Neural cell (in vitro differentiated cells): ENCODE results near the gene PXK. TPM values are rescaled to one million over a fixed set of nuclear protein-coding genes. Genes with fewer than 3 reads are reported as not detected.

ENCODE experiments used
- H2AFZ ChIP-seq: fragments of 200-600, 300-800 bp; sonication (generic), shearing (Covaris generic); 2 replicates; pipeline ENCODE4 v1.6.0; 2014; ENCODE audit warnings: low read depth, mild to moderate bottlenecking, antibody characterized with exemption, low read length, moderate library complexity
- H3F3A ChIP-seq: fragments of 200-600 bp; shearing (Covaris generic); 2 replicates; pipeline ENCODE4 v1.6.1; 2016; ENCODE audit warnings: mild to moderate bottlenecking, moderate library complexity, mixed read lengths, antibody characterized with exemption, low read length; ENCODE audit not compliant: insufficient read depth, poor library complexity, severe bottlenecking
- H3K27ac ChIP-seq: fragments of 200-600, 300-800 bp; sonication (generic), shearing (Covaris generic); 2 replicates; pipeline ENCODE4 v1.5.1; 2014; ENCODE audit warnings: mild to moderate bottlenecking, low read length, moderate library complexity
- H3K27me3 ChIP-seq: fragments of 300-800, 200-600 bp; sonication (generic), shearing (Covaris generic); 2 replicates; pipeline ENCODE4 v1.6.0; 2014; ENCODE audit warnings: mild to moderate bottlenecking, low read depth, low read length, moderate library complexity; ENCODE audit not compliant: insufficient read depth
- H3K36me3 ChIP-seq: fragments of 300-800, 200-600 bp; sonication (generic), shearing (Covaris generic); 2 replicates; pipeline ENCODE4 v1.5.1; 2014; ENCODE audit warnings: mild to moderate bottlenecking, antibody characterized with exemption, low read length, moderate library complexity; ENCODE audit not compliant: insufficient read depth
- H3K4me2 ChIP-seq: fragments of 300-800, 200-600 bp; sonication (generic), shearing (Covaris generic); 2 replicates; pipeline ENCODE4 v1.6.0; 2014; ENCODE audit warnings: mild to moderate bottlenecking, low read length
- H3K4me3 ChIP-seq: fragments of 300-800, 200-600 bp; sonication (generic), shearing (Covaris generic); 2 replicates; pipeline ENCODE4 v1.5.1; 2014; ENCODE audit warnings: mild to moderate bottlenecking, low read length, moderate library complexity
- H3K79me2 ChIP-seq: fragments of 200-600 bp; shearing (Covaris generic); replicated peaks from 2 replicates; pipeline ENCODE4 v1.6.0; 2014; ENCODE audit warnings: mild to moderate bottlenecking, low read length, moderate library complexity; ENCODE audit not compliant: insufficient read depth
- H3K9ac ChIP-seq: fragments of 300-800, 200-600 bp; sonication (generic), shearing (Covaris generic); 2 replicates; pipeline ENCODE4 v1.6.1; 2016; ENCODE audit warnings: mild to moderate bottlenecking, low read length, mixed read lengths
- H3K9me2 ChIP-seq: fragments of 200-600 bp; shearing (Covaris generic); 2 replicates; pipeline ENCODE4 v1.6.1; 2016; ENCODE audit warnings: mild to moderate bottlenecking, low read length, mixed read lengths; ENCODE audit not compliant: insufficient read depth
- H3K9me3 ChIP-seq: fragments of 200-600, 300-800 bp; sonication (generic), shearing (Covaris generic); 2 replicates; pipeline ENCODE4 v1.6.1; 2016; ENCODE audit warnings: mild to moderate bottlenecking, mixed run types, low read length, moderate library complexity, mixed read lengths
- H4K20me1 ChIP-seq: fragments of 200-600 bp; shearing (Covaris generic); 2 replicates; pipeline ENCODE4 v1.6.1; 2016; ENCODE audit warnings: mild to moderate bottlenecking, mixed run types; ENCODE audit not compliant: insufficient read depth
- CTCF ChIP-seq: fragments of 450-650 bp; IDR thresholded peaks from 2 replicates; pipeline ENCODE4 v1.5.1; 2014; ENCODE audit warnings: antibody characterized with exemption, mild to moderate bottlenecking, moderate library complexity; ENCODE audit not compliant: poor library complexity, severe bottlenecking
- EP300 ChIP-seq: fragments of 450-650 bp; conservative IDR thresholded peaks from 2 replicates; pipeline ENCODE4 v1.6.1; 2014; ENCODE audit warnings: antibody characterized with exemption, mild to moderate bottlenecking, moderate library complexity; ENCODE audit not compliant: poor library complexity, severe bottlenecking
- EZH2 ChIP-seq: fragments of 200-600, 300-800 bp; shearing (Covaris generic), sonication (generic); IDR thresholded peaks from 2 replicates; pipeline ENCODE4 v1.6.1; 2014; ENCODE audit warnings: antibody characterized with exemption, low read length, borderline replicate concordance, mild to moderate bottlenecking; ENCODE audit not compliant: insufficient read depth, poor library complexity, severe bottlenecking
- MXI1 ChIP-seq: fragments of 450-650 bp; conservative IDR thresholded peaks from 2 replicates; pipeline ENCODE4 v1.6.1; 2014; ENCODE audit warnings: antibody characterized with exemption, mild to moderate bottlenecking; ENCODE audit not compliant: poor library complexity, severe bottlenecking
- POLR2AphosphoS5 ChIP-seq: IDR thresholded peaks from 2 replicates; pipeline ENCODE4 v1.6.1; 2012
- RAD21 ChIP-seq: fragments of 450-650 bp; conservative IDR thresholded peaks from 2 replicates; pipeline ENCODE4 v1.6.1; 2014; ENCODE audit warnings: antibody characterized with exemption, mild to moderate bottlenecking, moderate library complexity
- SMC3 ChIP-seq: fragments of 450-650 bp; conservative IDR thresholded peaks from 2 replicates; pipeline ENCODE4 v1.6.1; 2014; ENCODE audit warnings: antibody characterized with exemption, mild to moderate bottlenecking, moderate library complexity; ENCODE audit not compliant: poor library complexity
- TAF1 ChIP-seq: IDR thresholded peaks from 2 replicates; pipeline ENCODE4 v1.6.1; 2012; ENCODE audit warnings: low read depth
- polyA plus RNA-seq: library from polyadenylated mRNA; depleted of rRNA; stranded (reverse); fragments of >200 nt; gene quantifications from 2 replicates; pipeline ENCODE4 v1.2.3, GENCODE V29; 2014
- TF ChIP-seq, protein P1 (sequence below): IDR thresholded peaks from 2 replicates; pipeline ENCODE4 v1.6.1; 2012; ENCODE audit warnings: borderline replicate concordance

Gene PXK
- polyA plus RNA-seq, 1 donor from 2014 or later = 37.7 TPM

GRCh38 chr3:58424613-58425012 lies 91.9 kb downstream of the PXK start:
- TF ChIP-seq EP300 = no peak
- no peak overlapping the region for H2AFZ ChIP-seq
- H3K27ac ChIP-seq = no peak overlapping the region
- H3K9ac ChIP-seq = no peak overlapping the region
- no peaks in the 10 kb centered on the region for H3F3A ChIP-seq
- H3K9me3 ChIP-seq = no peaks in the 10 kb centered on the region
- no peaks in the 10 kb centered on the region for H3K9me2 ChIP-seq
- no peaks in the 10 kb centered on the region for H3K79me2 ChIP-seq
- H3K4me3 ChIP-seq = no peak overlapping the region
- H3K27me3 ChIP-seq = no peaks in the 10 kb centered on the region
- no peak overlapping the region for H3K4me2 ChIP-seq
- peaks cover 8% of the 10 kb centered on the region for H3K36me3 ChIP-seq
- H4K20me1 ChIP-seq = no peaks in the 10 kb centered on the region

GRCh38 chr3:58425782-58426181 lies 93.1 kb downstream of the PXK start:
- Histone ChIP-seq H3K4me3 (no peak overlapping the region), H3K9me3 (no peaks in the 10 kb centered on the region), H3K79me2 (no peaks in the 10 kb centered on the region), H3K4me2 (no peak overlapping the region), H3K36me3 (peaks cover 8% of the 10 kb centered on the region), H2AFZ (no peak overlapping the region), H3K27ac (no peak overlapping the region), H3K9ac (no peak overlapping the region), H3F3A (no peaks in the 10 kb centered on the region), H3K9me2 (no peaks in the 10 kb centered on the region), H3K27me3 (no peaks in the 10 kb centered on the region), H4K20me1 (no peaks in the 10 kb centered on the region)
- TF ChIP-seq CTCF = no peak
- TF ChIP-seq TAF1 = no peak
- no peak for TF ChIP-seq SMC3
- no peak for TF ChIP-seq EZH2
- TF ChIP-seq, protein P1, sequence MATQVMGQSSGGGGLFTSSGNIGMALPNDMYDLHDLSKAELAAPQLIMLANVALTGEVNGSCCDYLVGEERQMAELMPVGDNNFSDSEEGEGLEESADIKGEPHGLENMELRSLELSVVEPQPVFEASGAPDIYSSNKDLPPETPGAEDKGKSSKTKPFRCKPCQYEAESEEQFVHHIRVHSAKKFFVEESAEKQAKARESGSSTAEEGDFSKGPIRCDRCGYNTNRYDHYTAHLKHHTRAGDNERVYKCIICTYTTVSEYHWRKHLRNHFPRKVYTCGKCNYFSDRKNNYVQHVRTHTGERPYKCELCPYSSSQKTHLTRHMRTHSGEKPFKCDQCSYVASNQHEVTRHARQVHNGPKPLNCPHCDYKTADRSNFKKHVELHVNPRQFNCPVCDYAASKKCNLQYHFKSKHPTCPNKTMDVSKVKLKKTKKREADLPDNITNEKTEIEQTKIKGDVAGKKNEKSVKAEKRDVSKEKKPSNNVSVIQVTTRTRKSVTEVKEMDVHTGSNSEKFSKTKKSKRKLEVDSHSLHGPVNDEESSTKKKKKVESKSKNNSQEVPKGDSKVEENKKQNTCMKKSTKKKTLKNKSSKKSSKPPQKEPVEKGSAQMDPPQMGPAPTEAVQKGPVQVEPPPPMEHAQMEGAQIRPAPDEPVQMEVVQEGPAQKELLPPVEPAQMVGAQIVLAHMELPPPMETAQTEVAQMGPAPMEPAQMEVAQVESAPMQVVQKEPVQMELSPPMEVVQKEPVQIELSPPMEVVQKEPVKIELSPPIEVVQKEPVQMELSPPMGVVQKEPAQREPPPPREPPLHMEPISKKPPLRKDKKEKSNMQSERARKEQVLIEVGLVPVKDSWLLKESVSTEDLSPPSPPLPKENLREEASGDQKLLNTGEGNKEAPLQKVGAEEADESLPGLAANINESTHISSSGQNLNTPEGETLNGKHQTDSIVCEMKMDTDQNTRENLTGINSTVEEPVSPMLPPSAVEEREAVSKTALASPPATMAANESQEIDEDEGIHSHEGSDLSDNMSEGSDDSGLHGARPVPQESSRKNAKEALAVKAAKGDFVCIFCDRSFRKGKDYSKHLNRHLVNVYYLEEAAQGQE = no peak
- no peak for TF ChIP-seq MXI1
- TF ChIP-seq RAD21 = no peak
- no peak for TF ChIP-seq EP300
- TF ChIP-seq POLR2AphosphoS5 = no peak
